Left cardiac atrium (tissue), 4 donors: Measurements from ENCODE around the gene ZNF423. TPM values are rescaled to one million over a fixed set of nuclear protein-coding genes. Genes with fewer than 3 reads are reported as not detected.
"Not testable (repeated sequence)": the region's sequence is repeated elsewhere in the genome, so short reads cannot be mapped to it uniquely, and the experiment has no call there.

Experiments used
- ATAC-seq, 2 donors: fragments of 200-7000 bp; cut with Tn5 transposase; one replicate each; pipeline ENCODE4 v1.9.1; 2020; ENCODE audit warnings: mild to moderate bottlenecking in 2 of 2, moderate library complexity in 2 of 2
- DNase-seq: peaks from one replicate; pipeline ENCODE4 v3.0.0-alpha.2; 2020
- intact Hi-C, 2 donors: fragments of 100-400 bp; cut with DNase I; formaldehyde crosslinking; loops; one replicate each; pipeline versions ENCODE4 v1.14.1 to v1.15.1; 2022 to 2023
- long read RNA-seq: library from polyadenylated mRNA; unstranded; transcript quantifications from one replicate; pipeline ENCODE4 v2.0.0, GENCODE V29; 2021
- total RNA-seq, 2 donors: library from RNA; stranded (reverse); fragmentation: NEBNext Ultra II Directional; extraction: Animal tissue kit (Norgen Biotek cat#: 25700); gene quantifications; one replicate each; pipeline ENCODE4 v1.2.1, GENCODE V29; 2021
- donor health status: DM: no; HTN: yes; CAD: no.
- donor health status: DM: no; HTN: yes; CAD: no; lungs with severe emphysema.
- donor health status: DM: yes; HTN: yes; CAD: no.
- donor health status: Dilated cardiomyopathy.

ZNF423 gene
- 10 to 100 TPM; 11.1 to 13.8 TPM for total RNA-seq
- long read RNA-seq, full-length matches to known transcripts, result 1 of 9 reads
- long read RNA-seq, partial matches to known transcripts, result 6 of 9 reads
- long read RNA-seq, other reads (novel, unspliced or antisense), result 2 of 9 reads

DNA sequence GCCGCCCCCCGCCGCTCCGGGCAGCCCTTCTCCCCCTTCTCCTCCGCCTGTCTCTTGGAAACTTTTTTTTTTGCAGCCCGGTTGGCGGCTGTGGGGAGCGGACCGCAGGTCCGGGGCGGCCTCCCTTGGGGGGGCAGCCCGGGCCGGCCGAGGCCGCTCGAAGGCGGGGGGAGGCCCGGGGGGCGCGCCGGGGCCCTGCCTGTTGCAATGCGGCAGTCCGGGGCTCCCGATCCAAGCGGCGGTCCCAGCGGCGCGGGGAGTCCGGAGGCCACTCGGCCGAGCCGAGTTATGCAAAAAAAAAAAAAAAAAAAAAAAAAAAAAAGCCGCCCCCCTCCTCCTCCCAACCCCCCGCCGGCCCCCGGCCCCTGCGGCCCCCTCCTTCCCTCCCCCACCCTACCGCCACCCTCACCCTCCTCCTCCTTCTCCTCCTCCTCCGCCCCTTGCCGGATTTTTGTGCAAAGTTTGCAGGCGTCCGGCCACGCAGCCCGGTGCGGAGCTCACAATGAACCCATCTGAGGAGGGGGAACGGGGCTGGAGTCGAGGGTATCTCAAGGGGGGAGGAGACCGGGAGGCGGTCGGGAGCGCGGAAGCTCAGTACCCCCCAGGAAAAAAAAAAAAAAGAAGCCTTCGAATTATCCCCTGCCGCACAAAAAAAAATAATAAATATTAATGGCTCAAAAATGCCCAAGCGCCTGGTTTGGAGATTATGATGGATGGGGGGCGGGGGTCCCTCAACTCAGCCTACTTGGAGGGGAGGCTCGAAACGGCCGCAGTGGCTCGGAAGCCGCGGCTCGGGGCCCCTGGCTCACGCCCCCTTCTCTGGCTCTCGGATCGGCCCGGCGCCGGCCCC is at the start of gene ZNF423:
Gene ZNF423, minus strand, starts transcription at position 291 of the 850 bp plus-strand sequence. CDS start 338 bp downstream, outside the sequence.
- DNase-seq (peak; percentile 39), ATAC-seq (peak; percentile 6 to 8)
- intact Hi-C loops, result loop anchor here (5.0 to 10.0 kb wide), 3 partner anchors 101 to 299 kb away; no protein-coding TSS in a partner anchor

GRCh38 chr16:49904348-49905062 is 48.6 kb upstream of the ZNF423 start:
- no peak for DNase-seq
- intact Hi-C loops, result no loop called here
- ATAC-seq, result no peak

GRCh38 chr16:49902908-49903307 is 47.0 kb upstream of the ZNF423 start:
- DNase-seq (no peak), ATAC-seq (no peak)
- intact Hi-C loops, result no loop called here

DNA sequence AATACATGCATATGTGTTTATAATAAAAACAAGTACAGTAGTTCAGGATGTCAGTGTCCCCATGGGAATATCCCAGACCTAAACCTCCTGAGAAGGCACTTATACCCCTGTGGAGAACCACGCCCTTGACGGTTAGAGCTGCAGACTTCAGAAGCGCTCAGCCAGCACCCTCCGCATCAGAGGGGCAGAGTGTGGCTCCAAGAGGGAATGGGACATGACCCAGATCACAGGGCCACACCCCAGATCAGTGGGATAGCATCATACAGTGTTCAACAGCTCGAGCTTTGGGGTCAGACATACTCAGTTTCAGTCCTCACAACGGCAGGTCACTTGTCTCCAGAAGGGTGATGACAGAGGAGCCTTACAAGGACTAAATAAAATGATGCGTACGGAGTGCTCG is 45.8 kb upstream of the ZNF423 start:
- DNase-seq, result no peak
- intact Hi-C loops, result no loop called here
- ATAC-seq, result no peak

- DNase-seq, result no peak
These were observed 45.0 kb upstream of the ZNF423 start for GRCh38 chr16:49900875-49901274.

DNA sequence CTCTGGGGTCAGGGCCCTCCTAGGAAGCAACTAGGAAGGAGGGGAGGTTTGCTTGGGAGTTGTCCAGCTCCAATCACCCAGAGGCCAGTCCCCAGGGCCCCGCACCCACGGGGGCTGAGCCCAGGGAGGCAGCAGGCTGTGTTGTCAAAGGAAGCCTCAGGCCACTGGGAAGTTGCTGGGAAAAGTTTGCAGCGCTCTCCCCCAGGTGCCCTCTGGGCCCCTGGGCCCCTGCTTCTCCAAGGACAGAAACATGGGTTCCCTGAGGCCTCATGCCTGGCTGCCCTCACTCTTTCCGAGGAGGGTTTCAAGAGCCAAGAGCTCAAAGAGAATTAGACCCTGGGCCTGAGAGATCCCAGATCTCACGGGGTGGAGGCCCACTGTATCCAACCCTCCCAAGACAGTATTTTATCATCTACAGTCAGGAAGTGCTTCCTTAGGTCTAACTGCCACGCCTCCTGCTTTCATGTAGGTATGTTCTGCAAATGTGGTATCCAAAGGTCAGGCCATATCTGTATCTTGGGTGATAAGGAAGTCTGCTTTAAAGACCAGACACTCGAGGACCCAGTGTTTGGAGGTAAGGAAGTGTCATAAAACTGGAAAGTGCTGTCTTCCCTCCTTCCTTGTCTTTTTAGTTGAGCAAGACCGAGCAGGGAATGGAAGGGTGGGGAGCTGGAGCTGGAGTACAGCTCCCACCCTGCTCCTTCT is 44.2 kb upstream of the ZNF423 start:
- no peak for DNase-seq
- intact Hi-C loops, result no loop called here

More at GRCh38 chr16:49900875-49901274, 45.0 kb upstream of the ZNF423 start:
- intact Hi-C loops, result no loop called here
- no peak for ATAC-seq

DNA sequence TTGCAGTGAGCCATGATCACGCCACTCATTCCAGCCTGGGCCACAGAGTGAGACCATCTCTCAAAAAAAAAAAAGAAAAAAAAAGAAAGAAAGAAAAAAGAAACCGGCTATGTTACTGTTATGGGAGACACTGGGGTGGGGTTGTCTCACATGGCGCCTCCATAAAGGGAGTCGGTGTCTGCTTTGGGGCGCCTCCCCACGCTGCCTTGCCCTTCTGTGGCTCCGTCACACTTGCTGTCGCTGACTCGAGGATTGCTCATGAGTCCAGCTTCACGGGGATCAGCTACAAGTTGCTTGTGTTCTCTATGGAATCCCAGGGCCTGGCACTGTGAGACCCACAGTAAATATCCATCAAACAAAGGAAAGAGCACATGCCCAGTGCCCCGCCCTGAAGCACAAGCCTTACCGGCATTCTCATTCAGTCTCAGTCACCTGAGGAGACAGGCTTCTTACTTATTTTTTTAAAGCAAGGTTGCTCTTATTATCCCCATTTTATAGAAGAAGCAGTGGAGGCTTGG is 40.6 kb upstream of the ZNF423 start:
- ATAC-seq (no peak), DNase-seq (no peak)
- intact Hi-C loops, result no loop called here

More for the DNA sequence above, 44.2 kb upstream of the ZNF423 start:
- ATAC-seq, result no peak

DNA sequence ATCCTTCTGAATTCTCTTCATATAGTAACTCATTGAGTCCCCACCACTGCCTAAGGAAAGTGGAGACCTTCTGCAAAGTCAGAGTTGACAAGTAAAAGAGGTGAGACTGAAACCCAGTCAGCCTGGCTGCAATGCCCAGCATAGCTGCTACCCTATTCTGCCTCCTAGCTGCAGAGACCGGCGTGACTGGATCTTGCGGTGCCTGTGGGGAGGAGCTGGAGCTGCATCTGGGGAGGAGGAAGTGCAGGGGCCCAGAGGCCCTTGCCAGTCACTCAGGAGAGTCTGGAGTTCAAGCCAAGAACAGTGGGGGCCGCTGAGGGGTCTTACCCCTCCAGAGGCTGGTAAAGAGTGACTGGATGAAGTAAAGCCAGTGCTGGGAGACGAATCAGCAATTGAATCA is 35.0 kb upstream of the ZNF423 start:
- ATAC-seq, result no peak
- no peak for DNase-seq
- intact Hi-C loops, result no loop called here

GRCh38 chr16:49889725-49890397 is 33.9 kb upstream of the ZNF423 start:
- DNase-seq (no peak), ATAC-seq (no peak)
- intact Hi-C loops, result loop anchor here in 1 of 2 donors (10.0 kb wide), 1 partner anchor 485 kb away; no protein-coding TSS in a partner anchor

GRCh38 chr16:49886554-49887094 is 30.7 kb upstream of the ZNF423 start:
- intact Hi-C loops, result loop anchor here in 1 of 2 donors (10.0 kb wide), 1 partner anchor 482 kb away; no protein-coding TSS in a partner anchor
- DNase-seq (no peak), ATAC-seq (no peak)

DNA sequence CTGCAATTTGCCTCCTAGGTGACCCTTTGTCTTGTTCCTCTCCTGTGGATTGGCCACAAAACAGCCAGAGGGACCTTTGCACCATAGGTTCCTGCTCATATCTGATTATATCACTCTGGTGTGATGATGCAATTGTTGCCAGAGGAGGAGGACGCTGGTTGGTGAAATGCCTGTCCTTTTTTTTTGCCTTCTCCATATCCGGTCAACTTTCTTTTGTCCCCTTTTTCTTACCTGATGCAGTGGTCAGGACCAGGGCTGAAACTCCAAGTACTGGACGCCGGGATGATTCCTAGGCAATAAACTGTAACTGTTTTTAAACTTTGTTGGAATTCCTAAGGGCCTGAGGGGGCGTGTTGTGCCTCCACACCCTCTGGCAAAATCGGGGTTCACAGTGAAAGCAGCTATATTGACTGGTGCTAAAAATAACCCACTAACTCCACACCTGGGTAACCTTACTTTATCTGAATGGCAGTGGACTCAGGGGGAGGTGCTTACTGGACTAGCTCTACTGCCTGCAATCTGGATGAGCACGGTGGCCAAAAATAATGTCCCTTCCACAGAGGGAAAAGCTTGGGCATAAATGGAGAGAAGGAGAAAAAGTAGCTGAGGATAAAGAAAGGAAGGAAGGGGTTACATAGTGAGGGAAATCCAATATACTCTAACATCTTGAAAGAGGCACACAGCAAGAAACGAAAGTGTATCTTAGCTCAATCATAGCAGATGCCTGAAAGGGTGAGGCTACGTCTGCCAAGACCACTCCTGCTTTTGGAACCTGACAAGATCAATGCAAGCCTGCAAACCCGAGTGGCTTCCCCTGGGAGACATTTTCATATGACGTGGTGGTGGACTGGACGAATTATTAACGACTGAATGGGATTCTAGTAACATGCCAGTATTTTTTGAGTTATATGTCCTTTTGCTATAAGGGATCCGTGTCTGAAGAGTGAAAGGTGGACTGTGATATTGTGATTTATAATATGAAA is 28.4 kb upstream of the ZNF423 start:
- DNase-seq, result no peak
- intact Hi-C loops, result loop anchor here in 1 of 2 donors (10.0 kb wide), 1 partner anchor 480 kb away; no protein-coding TSS in a partner anchor
- ATAC-seq, result no peak

- DNase-seq (no peak), ATAC-seq (no peak)
- intact Hi-C loops, result loop anchor here in 1 of 2 donors (10.0 kb wide), 1 partner anchor 479 kb away; no protein-coding TSS in a partner anchor
These were observed 27.4 kb upstream of the ZNF423 start for GRCh38 chr16:49883076-49884014.

- no peak for ATAC-seq
- DNase-seq, result no peak
- intact Hi-C loops, result loop anchor here in 1 of 2 donors (10.0 kb wide), 1 partner anchor 477 kb away; no protein-coding TSS in a partner anchor
These were observed 26.0 kb upstream of the ZNF423 start for GRCh38 chr16:49881890-49882289.

DNA sequence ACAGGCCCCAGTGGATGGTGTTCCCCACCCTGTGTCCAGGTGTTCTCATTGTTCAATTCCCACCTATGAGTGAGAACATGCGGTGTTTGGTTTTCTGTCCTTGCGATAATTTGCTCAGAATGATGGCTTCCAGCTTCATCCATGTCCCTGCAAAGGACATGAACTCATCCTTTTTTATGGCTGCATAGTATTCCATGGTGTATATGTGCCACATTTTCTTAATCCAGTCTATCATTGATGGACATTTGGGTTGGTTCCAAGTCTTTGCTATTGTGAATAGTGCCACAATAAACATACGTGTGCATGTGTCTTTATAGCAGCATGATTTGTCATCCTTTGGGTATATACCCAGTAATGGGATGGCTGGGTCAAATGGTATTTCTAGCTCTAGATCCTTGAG is 22.6 kb upstream of the ZNF423 start:
- intact Hi-C loops, result loop anchor here in 1 of 2 donors (5.0 to 10.0 kb wide), 2 partner anchors 274 to 471 kb away; no protein-coding TSS in a partner anchor
- ATAC-seq, result not testable (repeated sequence)

GRCh38 chr16:49876716-49877129 is 20.8 kb upstream of the ZNF423 start:
- intact Hi-C loops, result loop anchor here in 1 of 2 donors (5.0 to 10.0 kb wide), 2 partner anchors 272 to 469 kb away; no protein-coding TSS in a partner anchor
- DNase-seq (peak; percentile 83), ATAC-seq (peak; percentile 92 to 97)

More for the DNA sequence above, 22.6 kb upstream of the ZNF423 start:
- not testable (repeated sequence) for DNase-seq
